Measurements from ENCODE around the gene USP7. TPM values are rescaled to one million over a fixed set of nuclear protein-coding genes. Genes with fewer than 3 reads are reported as not detected.

Gene USP7
- total and polyA plus RNA-seq, 10 of the 15 experiments (the other 5 are each of a cell fraction or from before 2014, with no cell fraction given): 16.2 to 133 (median 60.5) TPM

DNA sequence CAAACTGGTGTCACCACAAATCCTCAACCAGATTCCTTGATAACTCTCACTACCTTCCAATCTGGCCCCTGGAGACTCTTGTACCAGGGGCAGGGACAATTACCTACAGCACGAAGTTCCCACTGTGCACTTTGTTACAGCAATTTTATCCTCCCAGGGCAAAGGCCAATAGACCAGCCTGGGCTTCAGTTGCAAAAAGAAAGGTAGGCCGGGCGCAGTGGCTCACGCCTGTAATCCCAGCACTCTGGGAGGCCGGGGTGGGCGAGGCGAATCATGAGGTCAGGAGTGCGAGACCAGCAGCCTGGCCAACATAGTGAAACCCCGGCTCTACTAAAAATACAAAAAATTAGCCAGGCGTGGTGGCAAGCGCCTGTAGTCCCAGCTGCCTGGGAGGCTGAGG lies 36.9 kb downstream of the USP7 start:
- 94% methylated on average over 11 of the region's 11 CpGs for WGBS (ENCODE audit: insufficient coverage, insufficient replicate concordance, low lambda C conversion rate, missing lambda C conversion rate)
- H3K27ac ChIP-seq (ENCODE audit: control insufficient read depth, insufficient read depth): no peak overlapping the region
- no peak overlapping the region for H3K9ac ChIP-seq (ENCODE audit: control insufficient read depth, insufficient read depth, low read length)
- no peak for FAIRE-seq
- H3K79me2 ChIP-seq (ENCODE audit: control insufficient read depth, insufficient read depth, low read length): peaks cover 81% of the 10 kb centered on the region
- peaks cover 26 to 50% of the 10 kb centered on the region in 2 experiments for H3K36me3 ChIP-seq (ENCODE audit: control insufficient read depth in 2 of 2, insufficient read depth in 2 of 2, low read length in 1 of 2)
- intact Hi-C loops (cut with micrococcal nuclease; ENCODE audit: unreplicated experiment) (loop anchor here (5.0 kb wide), 1 partner anchor 35 kb away; the partner anchor contains the start of gene USP7), in situ Hi-C loops (cut with MboI) (no loop called here)
- BruUV-seq (replicated peaks): no TSS peak
- RAD21 ChIA-PET (ENCODE audit: unreplicated experiment): no interaction called here
- CTCF ChIA-PET: no interaction called here
- H2AFZ ChIP-seq (ENCODE audit: control insufficient read depth, low read depth, low read length): no peak overlapping the region
- H3K27me3 ChIP-seq (replicated peaks in 1 of 2; ENCODE audit: control insufficient read depth in 2 of 2, insufficient read depth in 2 of 2, low read length in 1 of 2): no peaks in the 10 kb centered on the region
- H3K4me2 ChIP-seq (ENCODE audit: control insufficient read depth, insufficient read depth): no peak overlapping the region
- no peak for DNase-seq (ENCODE audit: low read depth, low spot score)
- H4K20me1 ChIP-seq (ENCODE audit: control insufficient read depth, insufficient read depth): peaks cover 21% of the 10 kb centered on the region
- ATAC-seq: no peak
- no peak overlapping the region for H3K4me3 ChIP-seq
- TF ChIP-seq ZZZ3 (IDR thresholded peaks at IDR 0.05; ENCODE audit: control insufficient read depth, insufficient read length, low read depth): no peak
- TF ChIP-seq NKRF (conservative IDR thresholded peaks at IDR 0.05): no peak
- TF ChIP-seq RUNX3 (IDR thresholded peaks at IDR 0.05; ENCODE audit: low read length): no peak
- SMC1A ChIA-PET (ENCODE audit: uncharacterized antibody, unreplicated experiment): no interaction called here
- POLR2A ChIA-PET: no interaction called here
- H3K9me3 ChIP-seq (replicated peaks; ENCODE audit: control insufficient read depth, insufficient read depth, low read length): no peaks in the 10 kb centered on the region; the same call in 2 of the 3 replicates
- H3K4me1 ChIP-seq (ENCODE audit: control insufficient read depth, insufficient read depth, low read length): peaks cover 48% of the 10 kb centered on the region

DNA sequence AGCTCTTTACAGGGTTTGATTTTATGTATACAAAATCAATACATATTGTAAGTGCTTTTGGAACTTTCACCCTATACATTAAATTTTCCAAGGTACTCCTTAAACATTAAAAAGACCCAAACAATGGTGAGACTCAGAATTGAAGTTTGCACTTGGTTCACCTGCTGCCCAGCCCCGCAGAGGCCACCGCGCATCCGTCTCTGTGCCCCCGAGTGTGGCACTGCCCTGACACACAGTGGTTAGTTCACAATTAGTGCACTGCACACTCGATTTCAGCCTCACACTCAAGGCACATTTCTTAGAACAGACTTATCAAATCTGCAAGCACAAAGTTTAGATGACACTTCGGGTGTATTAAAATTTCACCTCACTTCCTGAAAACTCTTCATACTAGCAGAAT lies 38.3 kb downstream of the USP7 start:
- peaks cover 18% of the 10 kb centered on the region for H4K20me1 ChIP-seq (ENCODE audit: control insufficient read depth, insufficient read depth)
- FAIRE-seq (no peak), DNase-seq (ENCODE audit: low read depth, low spot score) (no peak), ATAC-seq (no peak)
- POLR2A ChIA-PET: no interaction called here
- no peak overlapping the region for H3K4me3 ChIP-seq
- no peaks in the 10 kb centered on the region for H3K27me3 ChIP-seq (replicated peaks in 1 of 2; ENCODE audit: control insufficient read depth in 2 of 2, insufficient read depth in 2 of 2, low read length in 1 of 2)
- no peak overlapping the region for H3K9ac ChIP-seq (ENCODE audit: control insufficient read depth, insufficient read depth, low read length)
- peaks cover 69% of the 10 kb centered on the region for H3K79me2 ChIP-seq (ENCODE audit: control insufficient read depth, insufficient read depth, low read length)
- BruUV-seq (replicated peaks): no TSS peak
- H3K9me3 ChIP-seq (replicated peaks; ENCODE audit: control insufficient read depth, insufficient read depth, low read length): no peaks in the 10 kb centered on the region; the same call in 2 of the 3 replicates
- in situ Hi-C loops (cut with MboI): no loop called here
- H3K4me2 ChIP-seq (ENCODE audit: control insufficient read depth, insufficient read depth): no peak overlapping the region
- H3K27ac ChIP-seq (ENCODE audit: control insufficient read depth, insufficient read depth): no peak overlapping the region
- peaks cover 32 to 54% of the 10 kb centered on the region in 2 experiments for H3K36me3 ChIP-seq (ENCODE audit: control insufficient read depth in 2 of 2, insufficient read depth in 2 of 2, low read length in 1 of 2)
- SMC1A ChIA-PET (ENCODE audit: uncharacterized antibody, unreplicated experiment): interaction anchor here (0.7 to 1.3 kb wide), 4 partner anchors 11 to 83 kb away, joined by 3 to 4 read pairs (median 4); no protein-coding TSS in a partner anchor
- CTCF ChIA-PET: interaction anchor here (0.6 to 1.8 kb wide), 4 partner anchors 9 to 83 kb away, joined by 3 to 5 read pairs (median 4); no protein-coding TSS in a partner anchor
- RAD21 ChIA-PET (ENCODE audit: unreplicated experiment): interaction anchor here (0.9 kb wide), 1 partner anchor 84 kb away, joined by 5 read pairs; no protein-coding TSS in a partner anchor
- 93% methylated on average over 7 of the region's 7 CpGs for WGBS (ENCODE audit: insufficient coverage, insufficient replicate concordance, low lambda C conversion rate, missing lambda C conversion rate)
- intact Hi-C loops (cut with micrococcal nuclease; ENCODE audit: unreplicated experiment): loop anchor here (5.0 kb wide), 1 partner anchor 37 kb away; the partner anchor contains the start of gene USP7
- no peak overlapping the region for H2AFZ ChIP-seq (ENCODE audit: control insufficient read depth, low read depth, low read length)
- peaks cover 51% of the 10 kb centered on the region for H3K4me1 ChIP-seq (ENCODE audit: control insufficient read depth, insufficient read depth, low read length)
- TF ChIP-seq YBX1 (IDR thresholded peaks at IDR 0.05) (no peak), GATAD2B (conservative IDR thresholded peaks at IDR 0.05; ENCODE audit: low read depth) (no peak), HDAC2 (IDR thresholded peaks at IDR 0.05) (no peak), CTCF (IDR thresholded peaks at IDR 0.05 in 2 of 3, conservative IDR thresholded peaks at IDR 0.05 in 1 of 3; ENCODE audit: control insufficient read depth in 2 of 3, extremely low read depth in 1 of 3, insufficient read depth in 1 of 3, low read depth in 3 of 3, low read length in 3 of 3) (no peak), STAT3 (IDR thresholded peaks at IDR 0.05; ENCODE audit: low read depth, low read length) (no peak), ESRRA (IDR thresholded peaks at IDR 0.05; ENCODE audit: low read length) (no peak), MYC (IDR thresholded peaks at IDR 0.05; ENCODE audit: insufficient read depth, insufficient read length, insufficient replicate concordance, low read length, severe bottlenecking) (no peak), MXI1 (IDR thresholded peaks at IDR 0.05; ENCODE audit: low read depth, low read length) (no peak), ZNF274 (IDR thresholded peaks at IDR 0.05; ENCODE audit: insufficient read depth, insufficient read length) (no peak), E2F4 (IDR thresholded peaks at IDR 0.05; ENCODE audit: low read depth, low read length) (no peak)

All from GM12878 (cell line).